GM23248 (cell line): ENCODE measurements around the gene REC114.

Source experiments
- EZH2 ChIP-seq: fragments of 200-600 bp; sonication (generic); IDR thresholded peaks from 2 replicates; pipeline ENCODE4 v1.6.1; 2018; ENCODE audit warnings: antibody characterized with exemption, mild to moderate bottlenecking; ENCODE audit not compliant: insufficient read depth, poor library complexity, severe bottlenecking
- EZH2phosphoT487 ChIP-seq: fragments of 200-600 bp; sonication (generic); IDR thresholded peaks from 2 replicates; pipeline ENCODE4 v1.6.1; 2018; ENCODE audit warnings: antibody characterized with exemption, moderate library complexity, mild to moderate bottlenecking, low read depth; ENCODE audit not compliant: insufficient read depth

DNA sequence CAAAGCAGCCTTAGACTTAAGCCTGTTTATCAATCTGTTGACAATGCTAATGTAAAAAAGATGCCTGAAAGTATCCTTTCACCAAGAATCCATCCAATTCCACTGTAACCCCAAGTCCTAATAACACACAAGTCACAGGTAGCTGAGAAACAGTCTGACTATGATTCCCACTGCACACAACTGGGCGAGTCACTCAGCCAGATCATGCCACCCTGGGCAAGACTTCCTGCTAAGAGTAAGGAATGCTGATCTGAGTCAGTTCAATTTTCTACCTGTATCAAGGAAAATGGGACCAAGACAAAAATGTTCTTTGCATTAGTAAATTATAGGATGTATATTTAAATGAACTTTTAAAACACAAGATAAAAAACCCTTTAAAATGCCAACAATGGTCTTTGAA, 157.0 kb downstream of the REC114 start:
- TF ChIP-seq EZH2 (no peak), EZH2phosphoT487 (no peak)
